Measurements from ENCODE around the gene GSE1. TPM values are rescaled to one million over a fixed set of nuclear protein-coding genes. Genes with fewer than 3 reads are reported as not detected.

The GSE1 gene
- 10 to 100 TPM; 20.3 to 23.1 TPM for total RNA-seq
- 10 to 100 TPM; 38.4 to 40.6 TPM for polyA plus RNA-seq (ENCODE audit: insufficient read length in 2 of 2)
- long read RNA-seq, donor 1 = 0 reads
- long read RNA-seq, donor 2 = 0 reads
- long read RNA-seq, donor 3, full-length matches to known transcripts = 1 of 1 reads
- long read RNA-seq, donor 3, partial matches to known transcripts = 0 of 1 reads
- long read RNA-seq, donor 3, other reads (novel, unspliced or antisense) = 0 of 1 reads
- long read RNA-seq, donor 4, full-length matches to known transcripts = 4 of 55 reads
- long read RNA-seq, donor 4, partial matches to known transcripts = 51 of 55 reads
- long read RNA-seq, donor 4, other reads (novel, unspliced or antisense) = 0 of 55 reads

DNA sequence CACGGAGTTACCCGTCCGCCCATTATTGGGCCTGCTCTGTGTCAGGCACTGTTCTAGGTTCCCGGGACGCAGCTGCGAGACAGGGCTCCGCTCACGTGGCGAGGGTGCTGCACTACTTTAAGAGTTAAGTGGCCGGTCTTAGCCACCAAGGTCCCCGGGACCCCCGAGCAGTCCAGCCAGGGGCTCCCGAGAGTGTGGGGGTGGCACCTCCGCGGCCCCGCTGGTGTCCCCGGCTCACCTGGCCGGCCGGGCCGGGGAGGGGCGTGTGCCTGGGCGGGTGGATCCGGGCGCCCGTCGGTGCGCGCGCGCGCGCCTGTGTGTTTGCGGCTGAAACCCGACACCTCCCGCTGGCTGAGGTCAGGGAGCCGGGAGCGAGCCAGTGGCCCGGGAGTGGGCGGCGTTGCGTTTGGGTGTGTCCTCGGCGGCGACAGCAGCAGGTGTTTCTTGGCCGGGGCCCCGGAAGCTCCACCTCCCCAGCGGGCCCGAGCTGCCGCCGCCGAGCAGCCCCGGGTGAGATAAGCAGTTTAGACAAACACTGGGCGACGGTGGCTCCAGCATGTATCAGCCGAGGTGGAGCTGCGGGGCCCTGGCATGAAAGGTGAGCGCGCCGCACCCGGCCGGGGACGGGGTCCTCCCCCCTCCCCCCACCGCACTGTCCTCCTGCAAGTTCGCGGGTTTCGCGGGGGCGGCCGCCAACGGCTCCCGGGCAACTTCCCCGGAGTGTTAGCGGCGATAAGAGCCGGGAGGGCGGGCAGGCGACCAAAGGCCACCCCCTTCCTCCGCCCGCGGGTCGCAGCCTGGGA lies at the start of gene GSE1:
Gene GSE1, plus strand, starts transcription at position 522 of the 803 bp plus-strand sequence. Its CDS starts 70 bp downstream, at position 592.
- Histone ChIP-seq H3K9me3 (ENCODE audit: control insufficient read depth, insufficient read depth, low read length) (no peaks in the 10 kb centered on the region), H3K4me1 (ENCODE audit: control insufficient read depth, insufficient read depth, low read length) (peaks cover 80% of the 10 kb centered on the region), H3K36me3 (ENCODE audit: control insufficient read depth, insufficient read depth, low read length) (peaks cover 3% of the 10 kb centered on the region), H3K27me3 (ENCODE audit: control insufficient read depth, insufficient read depth, low read length) (peaks cover 17% of the 10 kb centered on the region), H3K27ac (ENCODE audit: low read depth, low read length) (no peak within 1 kb of the TSS), H3K4me3 (ENCODE audit: low read depth, low read length) (peak within 1 kb of the TSS; percentile 42)
- under 1% methylated on average over 76 of the region's 81 CpGs for WGBS (ENCODE audit: insufficient coverage)
- DNase-seq (ENCODE audit: low read depth in 4 of 6, low spot score in 6 of 6) = peak in 2 of 6 donors; percentile 54 to 69

GRCh38 chr16:85563515-85564276 lies 49.4 kb upstream of the GSE1 start:
- DNase-seq (ENCODE audit: low read depth in 4 of 6, low spot score in 6 of 6) = no peak
- Histone ChIP-seq H3K27me3 (ENCODE audit: control insufficient read depth, insufficient read depth, low read length) (no peaks in the 10 kb centered on the region), H3K4me1 (ENCODE audit: control insufficient read depth, insufficient read depth, low read length) (peaks cover 71% of the 10 kb centered on the region), H3K4me3 (ENCODE audit: low read depth, low read length) (no peak overlapping the region), H3K27ac (ENCODE audit: low read depth, low read length) (no peak overlapping the region), H3K9me3 (ENCODE audit: control insufficient read depth, insufficient read depth, low read length) (no peaks in the 10 kb centered on the region), H3K36me3 (ENCODE audit: control insufficient read depth, insufficient read depth, low read length) (peaks cover 16% of the 10 kb centered on the region)
- WGBS (ENCODE audit: insufficient coverage) = 83% methylated on average over 17 of the region's 19 CpGs

GRCh38 chr16:85564277-85565051 lies 48.7 kb upstream of the GSE1 start:
- H3K4me1 ChIP-seq (ENCODE audit: control insufficient read depth, insufficient read depth, low read length) = peaks cover 67% of the 10 kb centered on the region
- H3K27ac ChIP-seq (ENCODE audit: low read depth, low read length) = no peak overlapping the region
- H3K36me3 ChIP-seq (ENCODE audit: control insufficient read depth, insufficient read depth, low read length) = peaks cover 16% of the 10 kb centered on the region
- no peaks in the 10 kb centered on the region for H3K27me3 ChIP-seq (ENCODE audit: control insufficient read depth, insufficient read depth, low read length)
- 88% methylated on average over 16 of the region's 16 CpGs for WGBS (ENCODE audit: insufficient coverage)
- peaks cover 1% of the 10 kb centered on the region for H3K9me3 ChIP-seq (ENCODE audit: control insufficient read depth, insufficient read depth, low read length)
- DNase-seq (ENCODE audit: low read depth in 4 of 6, low spot score in 6 of 6) = no peak
- H3K4me3 ChIP-seq (ENCODE audit: low read depth, low read length) = no peak overlapping the region

GRCh38 chr16:85565340-85565739 lies 47.8 kb upstream of the GSE1 start:
- H3K36me3 ChIP-seq (ENCODE audit: control insufficient read depth, insufficient read depth, low read length) = peaks cover 18% of the 10 kb centered on the region
- no peak for DNase-seq (ENCODE audit: low read depth in 4 of 6, low spot score in 6 of 6)
- H3K4me1 ChIP-seq (ENCODE audit: control insufficient read depth, insufficient read depth, low read length) = peaks cover 69% of the 10 kb centered on the region
- H3K9me3 ChIP-seq (ENCODE audit: control insufficient read depth, insufficient read depth, low read length) = peaks cover 5% of the 10 kb centered on the region
- 89% methylated on average over 7 of the region's 9 CpGs for WGBS (ENCODE audit: insufficient coverage)
- no peaks in the 10 kb centered on the region for H3K27me3 ChIP-seq (ENCODE audit: control insufficient read depth, insufficient read depth, low read length)
- H3K4me3 ChIP-seq (ENCODE audit: low read depth, low read length) = no peak overlapping the region
- no peak overlapping the region for H3K27ac ChIP-seq (ENCODE audit: low read depth, low read length)

DNA sequence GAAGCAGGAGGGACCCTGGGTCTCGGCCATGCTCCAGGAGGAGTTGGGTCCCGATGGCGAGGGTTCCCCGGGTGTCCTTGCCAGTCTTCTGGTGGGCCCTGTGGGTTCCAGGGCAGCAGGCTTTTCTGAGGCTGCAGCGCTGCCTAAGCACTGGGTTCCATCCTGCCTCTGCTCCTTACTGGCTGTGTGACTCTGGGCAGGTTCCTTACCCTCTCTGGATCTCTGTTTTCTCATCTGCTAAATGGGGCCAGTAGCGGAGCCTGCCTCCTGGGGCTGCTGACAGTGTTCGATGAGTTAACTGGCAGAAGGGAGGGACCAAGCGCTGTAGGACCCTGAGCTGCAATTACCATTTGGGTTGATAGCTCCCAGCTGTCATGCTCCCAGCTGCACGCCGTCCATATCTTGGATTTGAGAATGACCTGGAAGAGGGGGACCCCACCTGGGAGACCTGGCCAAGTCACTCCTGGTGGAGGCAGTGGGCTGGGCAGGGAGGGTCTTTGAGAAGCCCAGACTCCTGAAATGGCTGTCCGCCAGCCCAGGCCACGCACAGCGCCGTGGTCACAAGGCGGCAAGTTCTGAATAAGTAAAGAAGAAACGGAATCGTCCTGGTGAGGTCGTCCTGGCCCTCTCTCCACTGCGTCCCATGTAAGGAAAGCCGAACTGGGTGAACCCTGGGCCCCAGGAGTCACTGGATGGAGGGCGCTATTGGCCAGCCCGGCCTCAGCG lies 47.2 kb upstream of the GSE1 start:
- Histone ChIP-seq H3K27ac (ENCODE audit: low read depth, low read length) (no peak overlapping the region), H3K9me3 (ENCODE audit: control insufficient read depth, insufficient read depth, low read length) (peaks cover 5% of the 10 kb centered on the region), H3K27me3 (ENCODE audit: control insufficient read depth, insufficient read depth, low read length) (no peaks in the 10 kb centered on the region), H3K4me1 (ENCODE audit: control insufficient read depth, insufficient read depth, low read length) (peaks cover 75% of the 10 kb centered on the region), H3K36me3 (ENCODE audit: control insufficient read depth, insufficient read depth, low read length) (peaks cover 17% of the 10 kb centered on the region), H3K4me3 (ENCODE audit: low read depth, low read length) (no peak overlapping the region)
- WGBS (ENCODE audit: insufficient coverage) = 76% methylated on average over 21 of the region's 23 CpGs
- no peak for DNase-seq (ENCODE audit: low read depth in 4 of 6, low spot score in 6 of 6)

- Histone ChIP-seq H3K4me3 (ENCODE audit: low read depth, low read length) (no peak overlapping the region), H3K36me3 (ENCODE audit: control insufficient read depth, insufficient read depth, low read length) (peaks cover 23% of the 10 kb centered on the region), H3K4me1 (ENCODE audit: control insufficient read depth, insufficient read depth, low read length) (peaks cover 75% of the 10 kb centered on the region), H3K27ac (ENCODE audit: low read depth, low read length) (no peak overlapping the region), H3K9me3 (ENCODE audit: control insufficient read depth, insufficient read depth, low read length) (peaks cover 5% of the 10 kb centered on the region), H3K27me3 (ENCODE audit: control insufficient read depth, insufficient read depth, low read length) (no peaks in the 10 kb centered on the region)
- peak in 1 of 6 donors; percentile 69 for DNase-seq (ENCODE audit: low read depth in 4 of 6, low spot score in 6 of 6)
- 11% methylated on average over 9 of the region's 19 CpGs for WGBS (ENCODE audit: insufficient coverage)
Measured at GRCh38 chr16:85566561-85567100, 46.5 kb upstream of the GSE1 start.

DNA sequence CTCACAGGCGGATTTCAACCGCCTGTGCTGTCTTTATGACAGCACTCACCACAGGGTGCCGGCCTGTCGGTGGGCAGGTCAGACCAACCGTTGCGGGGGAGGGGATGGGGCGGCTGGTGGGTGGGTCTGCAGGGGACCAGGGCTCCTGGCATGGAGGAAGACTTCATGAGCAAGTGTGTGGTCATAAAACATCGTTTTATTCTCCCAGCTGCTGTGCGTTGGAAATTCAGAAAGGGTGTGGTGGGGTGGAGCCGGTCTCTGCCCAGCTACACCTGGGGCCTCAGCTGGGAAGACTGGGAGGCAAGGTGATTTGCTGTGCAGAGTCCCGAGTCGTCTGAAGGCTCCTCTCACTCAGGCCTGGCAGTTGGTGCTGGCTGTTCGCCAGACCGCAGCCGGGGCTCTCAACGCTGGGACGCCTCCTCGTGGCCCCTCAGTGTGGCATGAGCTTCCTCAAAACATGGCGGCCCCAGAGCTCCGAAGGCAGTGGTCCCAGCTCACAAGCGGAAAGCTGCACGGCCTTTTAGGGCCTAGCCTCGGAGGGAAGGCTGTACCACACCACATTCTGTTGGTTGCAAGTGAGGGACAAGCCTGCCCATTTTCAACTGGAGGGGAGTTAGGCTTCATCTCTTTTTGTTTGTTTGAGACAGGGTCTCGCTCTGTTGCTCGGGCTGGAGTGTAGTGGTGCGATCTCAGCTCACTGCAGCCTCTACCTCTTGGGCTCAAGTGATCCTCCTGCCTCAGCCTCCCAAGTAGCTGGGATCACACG lies 45.8 kb upstream of the GSE1 start:
- H3K4me1 ChIP-seq (ENCODE audit: control insufficient read depth, insufficient read depth, low read length) = peaks cover 70% of the 10 kb centered on the region
- H3K27me3 ChIP-seq (ENCODE audit: control insufficient read depth, insufficient read depth, low read length) = no peaks in the 10 kb centered on the region
- 64% methylated on average over 23 of the region's 27 CpGs for WGBS (ENCODE audit: insufficient coverage)
- H3K9me3 ChIP-seq (ENCODE audit: control insufficient read depth, insufficient read depth, low read length) = peaks cover 5% of the 10 kb centered on the region
- H3K36me3 ChIP-seq (ENCODE audit: control insufficient read depth, insufficient read depth, low read length) = peaks cover 30% of the 10 kb centered on the region
- no peak overlapping the region for H3K27ac ChIP-seq (ENCODE audit: low read depth, low read length)
- no peak for DNase-seq (ENCODE audit: low read depth in 4 of 6, low spot score in 6 of 6)
- H3K4me3 ChIP-seq (ENCODE audit: low read depth, low read length) = no peak overlapping the region

- no peak overlapping the region for H3K4me3 ChIP-seq (ENCODE audit: low read depth, low read length)
- peaks cover 30% of the 10 kb centered on the region for H3K36me3 ChIP-seq (ENCODE audit: control insufficient read depth, insufficient read depth, low read length)
- WGBS (ENCODE audit: insufficient coverage) = 100% methylated on average over 3 of the region's 4 CpGs
- DNase-seq (ENCODE audit: low read depth in 4 of 6, low spot score in 6 of 6) = no peak
- H3K27me3 ChIP-seq (ENCODE audit: control insufficient read depth, insufficient read depth, low read length) = no peaks in the 10 kb centered on the region
- peaks cover 5% of the 10 kb centered on the region for H3K9me3 ChIP-seq (ENCODE audit: control insufficient read depth, insufficient read depth, low read length)
- H3K4me1 ChIP-seq (ENCODE audit: control insufficient read depth, insufficient read depth, low read length) = peaks cover 68% of the 10 kb centered on the region
- no peak overlapping the region for H3K27ac ChIP-seq (ENCODE audit: low read depth, low read length)
Measured at GRCh38 chr16:85567935-85568334, 45.2 kb upstream of the GSE1 start.
